Activated T-helper 1 cell treated with anti-CD3 and anti-CD28 coated beads, Interleukin-12 subunit alpha, Interleukin-12 subunit beta, Interleukin-2, Interleukin-4 antibody, amounts not matched to agents 30 ng/mL and 10 ng/mL and 1 ng/mL, durations not matched to agents 14 hours and 24 hours and 36 hours (primary cell): ENCODE measurements around the gene HSD3B2. TPM values are rescaled to one million over a fixed set of nuclear protein-coding genes. Genes with fewer than 3 reads are reported as not detected.

Experiments used
- DNase-seq: peaks from one replicate; pipeline ENCODE4 v3.0.0; 2021; ENCODE audit warnings: low spot score
- H3K27ac Mint-ChIP-seq: one replicate; pipeline ENCODE4 v1.8.0; 2021; ENCODE audit warnings: mild to moderate bottlenecking, mixed read lengths
- H3K27me3 Mint-ChIP-seq: one replicate; pipeline ENCODE4 v1.8.0; 2022; ENCODE audit warnings: mild to moderate bottlenecking, moderate library complexity, mixed read lengths; ENCODE audit not compliant: insufficient read depth
- H3K36me3 Mint-ChIP-seq: one replicate; pipeline ENCODE4 v1.8.0; 2021; ENCODE audit warnings: low read depth, mixed read lengths
- H3K4me1 Mint-ChIP-seq: one replicate; pipeline ENCODE4 v1.8.0; 2021; ENCODE audit warnings: low read depth, mixed read lengths
- H3K4me3 Mint-ChIP-seq: one replicate; pipeline ENCODE4 v1.8.0; 2021; ENCODE audit warnings: mild to moderate bottlenecking, moderate library complexity, mixed read lengths
- H3K9me3 Mint-ChIP-seq: one replicate; pipeline ENCODE4 v1.8.0; 2021; ENCODE audit warnings: mixed read lengths
- intact Hi-C: fragments of 100-400 bp; cut with micrococcal nuclease; formaldehyde crosslinking; loops from one replicate; pipeline ENCODE4 v1.15.1; 2024
- total RNA-seq: library from RNA; stranded (reverse); gene quantifications from 2 replicates; pipeline ENCODE4 v1.2.3, GENCODE V29; 2022

Gene HSD3B2
- total RNA-seq, 1 donor from 2014 or later: not detected

GRCh38 chr1:119416006-119416640 lies 1.2 kb downstream of the HSD3B2 start:
- intact Hi-C loops: no loop called here
- peaks cover 5% of the 10 kb centered on the region for H3K27me3 Mint-ChIP-seq
- H3K4me3 Mint-ChIP-seq: no peak overlapping the region
- DNase-seq: no peak
- H3K36me3 Mint-ChIP-seq: no peaks in the 10 kb centered on the region
- no peak overlapping the region for H3K27ac Mint-ChIP-seq
- H3K4me1 Mint-ChIP-seq: no peaks in the 10 kb centered on the region
- no peaks in the 10 kb centered on the region for H3K9me3 Mint-ChIP-seq

- no peak overlapping the region for H3K4me3 Mint-ChIP-seq
- H3K27me3 Mint-ChIP-seq: peaks cover 5% of the 10 kb centered on the region
- H3K9me3 Mint-ChIP-seq: no peaks in the 10 kb centered on the region
- intact Hi-C loops: no loop called here
- DNase-seq: no peak
- no peak overlapping the region for H3K27ac Mint-ChIP-seq
- no peaks in the 10 kb centered on the region for H3K36me3 Mint-ChIP-seq
- H3K4me1 Mint-ChIP-seq: no peaks in the 10 kb centered on the region
These were observed 4.2 kb downstream of the HSD3B2 start for GRCh38 chr1:119419109-119419508.

GRCh38 chr1:119420638-119421037 lies 5.7 kb downstream of the HSD3B2 start:
- Mint-ChIP-seq H3K36me3 (no peaks in the 10 kb centered on the region), H3K9me3 (no peaks in the 10 kb centered on the region), H3K27me3 (peaks cover 5% of the 10 kb centered on the region), H3K27ac (no peak overlapping the region), H3K4me3 (no peak overlapping the region), H3K4me1 (no peaks in the 10 kb centered on the region)
- intact Hi-C loops: no loop called here
- no peak for DNase-seq

- intact Hi-C loops: no loop called here
- H3K9me3 Mint-ChIP-seq: no peaks in the 10 kb centered on the region
- no peak overlapping the region for H3K27ac Mint-ChIP-seq
- no peaks in the 10 kb centered on the region for H3K36me3 Mint-ChIP-seq
- no peak overlapping the region for H3K4me3 Mint-ChIP-seq
- peaks cover 5% of the 10 kb centered on the region for H3K27me3 Mint-ChIP-seq
- no peak for DNase-seq
- H3K4me1 Mint-ChIP-seq: no peaks in the 10 kb centered on the region
These were observed 7.7 kb downstream of the HSD3B2 start for GRCh38 chr1:119422631-119423030.

GRCh38 chr1:119428991-119429390 lies 14.0 kb downstream of the HSD3B2 start:
- H3K27me3 Mint-ChIP-seq: peaks cover 2% of the 10 kb centered on the region
- H3K4me3 Mint-ChIP-seq: no peak overlapping the region
- H3K4me1 Mint-ChIP-seq: no peaks in the 10 kb centered on the region
- H3K9me3 Mint-ChIP-seq: no peaks in the 10 kb centered on the region
- no peak overlapping the region for H3K27ac Mint-ChIP-seq
- H3K36me3 Mint-ChIP-seq: no peaks in the 10 kb centered on the region
- intact Hi-C loops: no loop called here
- no peak for DNase-seq

- no peak for DNase-seq
- no peaks in the 10 kb centered on the region for H3K9me3 Mint-ChIP-seq
- intact Hi-C loops: no loop called here
- H3K36me3 Mint-ChIP-seq: no peaks in the 10 kb centered on the region
- no peak overlapping the region for H3K27ac Mint-ChIP-seq
- no peaks in the 10 kb centered on the region for H3K4me1 Mint-ChIP-seq
- H3K27me3 Mint-ChIP-seq: peaks cover 2% of the 10 kb centered on the region
- H3K4me3 Mint-ChIP-seq: no peak overlapping the region
These were observed 14.7 kb downstream of the HSD3B2 start for GRCh38 chr1:119429687-119430086.

- Mint-ChIP-seq H3K27ac (no peak overlapping the region), H3K4me1 (no peaks in the 10 kb centered on the region), H3K36me3 (no peaks in the 10 kb centered on the region), H3K27me3 (peaks cover 2% of the 10 kb centered on the region), H3K4me3 (no peak overlapping the region), H3K9me3 (no peaks in the 10 kb centered on the region)
- intact Hi-C loops: no loop called here
- DNase-seq: no peak
These were observed 15.5 kb downstream of the HSD3B2 start for GRCh38 chr1:119430486-119430885.

- Mint-ChIP-seq H3K9me3 (no peaks in the 10 kb centered on the region), H3K36me3 (no peaks in the 10 kb centered on the region), H3K4me1 (no peaks in the 10 kb centered on the region), H3K27ac (no peak overlapping the region), H3K4me3 (no peak overlapping the region), H3K27me3 (peaks cover 2% of the 10 kb centered on the region)
- no peak for DNase-seq
- intact Hi-C loops: no loop called here
These were observed 16.9 kb downstream of the HSD3B2 start for GRCh38 chr1:119431836-119432235.

GRCh38 chr1:119435052-119435451 lies 20.1 kb downstream of the HSD3B2 start:
- Mint-ChIP-seq H3K36me3 (no peaks in the 10 kb centered on the region), H3K27me3 (peaks cover 10% of the 10 kb centered on the region), H3K9me3 (no peaks in the 10 kb centered on the region), H3K4me3 (no peak overlapping the region), H3K4me1 (no peaks in the 10 kb centered on the region), H3K27ac (no peak overlapping the region)
- intact Hi-C loops: no loop called here
- no peak for DNase-seq

GRCh38 chr1:119438761-119439160 lies 23.8 kb downstream of the HSD3B2 start:
- intact Hi-C loops: no loop called here
- no peak overlapping the region for H3K27ac Mint-ChIP-seq
- H3K27me3 Mint-ChIP-seq: peaks cover 12% of the 10 kb centered on the region
- no peaks in the 10 kb centered on the region for H3K36me3 Mint-ChIP-seq
- H3K4me1 Mint-ChIP-seq: no peaks in the 10 kb centered on the region
- no peak overlapping the region for H3K4me3 Mint-ChIP-seq
- DNase-seq: no peak
- H3K9me3 Mint-ChIP-seq: no peaks in the 10 kb centered on the region

GRCh38 chr1:119440721-119441307 lies 25.9 kb downstream of the HSD3B2 start:
- Mint-ChIP-seq H3K4me1 (no peaks in the 10 kb centered on the region), H3K36me3 (no peaks in the 10 kb centered on the region), H3K27ac (no peak overlapping the region), H3K9me3 (no peaks in the 10 kb centered on the region), H3K4me3 (no peak overlapping the region), H3K27me3 (peaks cover 12% of the 10 kb centered on the region)
- intact Hi-C loops: no loop called here
- DNase-seq: no peak

GRCh38 chr1:119442756-119443155 lies 27.8 kb downstream of the HSD3B2 start:
- Mint-ChIP-seq H3K27me3 (peaks cover 12% of the 10 kb centered on the region), H3K27ac (no peak overlapping the region), H3K9me3 (no peaks in the 10 kb centered on the region), H3K4me1 (no peaks in the 10 kb centered on the region), H3K4me3 (no peak overlapping the region), H3K36me3 (no peaks in the 10 kb centered on the region)
- DNase-seq: no peak
- intact Hi-C loops: no loop called here

- Mint-ChIP-seq H3K27ac (no peak overlapping the region), H3K27me3 (no peaks in the 10 kb centered on the region), H3K4me3 (no peak overlapping the region), H3K4me1 (no peaks in the 10 kb centered on the region), H3K9me3 (no peaks in the 10 kb centered on the region), H3K36me3 (no peaks in the 10 kb centered on the region)
- intact Hi-C loops: no loop called here
- DNase-seq: no peak
These were observed 31.4 kb downstream of the HSD3B2 start for GRCh38 chr1:119446321-119446720.
